K562 (cell line): ENCODE results near the gene SERTAD2. TPM values are rescaled to one million over a fixed set of nuclear protein-coding genes. Genes with fewer than 3 reads are reported as not detected.

ENCODE experiments used
- ARID1B ChIP-seq: fragments of 450-650 bp; IDR thresholded peaks from 2 replicates; pipeline ENCODE4 v1.6.1; 2016; ENCODE audit warnings: antibody characterized with exemption, mild to moderate bottlenecking, inconsistent platforms
- DNMT1 ChIP-seq: fragments of 450-650 bp; IDR thresholded peaks from 2 replicates; pipeline ENCODE4 v1.6.1; 2016; ENCODE audit warnings: antibody characterized with exemption, mild to moderate bottlenecking
- GABPB2 ChIP-seq: fragments of 250-450 bp; sonication (Bioruptor Pico); conservative IDR thresholded peaks from 2 replicates; pipeline ENCODE4 v1.5.1; 2021; ENCODE audit warnings: mild to moderate bottlenecking
- MEF2D ChIP-seq: conservative IDR thresholded peaks from 2 replicates; pipeline ENCODE4 v1.6.1; 2016; ENCODE audit warnings: low read depth, missing genetic modification characterization, missing compliant biosample characterization
- PCBP1 ChIP-seq: fragments of 200-400 bp; formaldehyde crosslinking; IDR thresholded peaks from 2 replicates; pipeline ENCODE4 v1.6.1; 2018; ENCODE audit warnings: mild to moderate bottlenecking, low read depth, low read length; ENCODE audit not compliant: poor library complexity, severe bottlenecking
- PHF20 ChIP-seq: fragments of 450-650 bp; IDR thresholded peaks from 2 replicates; pipeline ENCODE4 v1.6.1; 2018; ENCODE audit not compliant: partially characterized antibody
- ZZZ3 ChIP-seq: fragments of 450-650 bp; IDR thresholded peaks from 2 replicates; pipeline ENCODE4 v1.6.1; 2016; ENCODE audit warnings: antibody characterized with exemption, mild to moderate bottlenecking, moderate library complexity
- polyA plus RNA-seq, 8 experiments: library from polyadenylated mRNA; depleted of rRNA in 4 of 8; stranded (reverse) in 5 of 8; unstranded in 3 of 8; fragments of >200 nt; fragmentation: Nextera tagmentation in 2 of 8; fragmentation: Illumina TruSeq in 1 of 8; extraction: Ambion mirVana in 2 of 8; extraction: Trizol in 1 of 8; gene quantifications; 2 replicates each; pipeline versions ENCODE4 v1.2.1 to v1.2.3, GENCODE V29; 2011 to 2014; ENCODE audit warnings: inconsistent platforms in 1 of 8, missing spikeins in 1 of 8
- total RNA-seq, 7 experiments: library from RNA; depleted of rRNA in 6 of 7; stranded (reverse); fragments of >200 nt in 6 of 7; fragmentation: Illumina TruSeq in 2 of 7; extraction: Trizol in 2 of 7; gene quantifications; 2 replicates each; pipeline versions ENCODE4 v1.2.1 to v1.2.3, GENCODE V29; 2011 to 2021; ENCODE audit warnings: low replicate concordance in 1 of 7
- TF ChIP-seq, protein P1 (sequence below): IDR thresholded peaks from 3 replicates; pipeline ENCODE4 v1.6.1; 2011; ENCODE audit warnings: borderline replicate concordance, mild to moderate bottlenecking; ENCODE audit not compliant: insufficient read length, insufficient read depth
- TF ChIP-seq, protein P2 (sequence below): fragments of 450-650 bp; IDR thresholded peaks from 2 replicates; pipeline ENCODE4 v1.6.1; 2014; ENCODE audit warnings: low read depth, mild to moderate bottlenecking, moderate library complexity, borderline replicate concordance
- TF ChIP-seq, protein P3 (sequence below): fragments of 450-650 bp; IDR thresholded peaks from 2 replicates; pipeline ENCODE4 v1.6.1; 2017; ENCODE audit warnings: antibody characterized with exemption, mild to moderate bottlenecking
- TF ChIP-seq, protein P4 (sequence below): sonication (generic); formaldehyde crosslinking; IDR thresholded peaks from 2 replicates; pipeline ENCODE4 v1.8.1; 2023; ENCODE audit warnings: mild to moderate bottlenecking, missing genetic modification reagents
- TF ChIP-seq, protein P5 (sequence below): fragments of 200-400 bp; formaldehyde crosslinking; IDR thresholded peaks from 2 replicates; pipeline ENCODE4 v1.6.1; 2017; ENCODE audit warnings: mild to moderate bottlenecking, low read depth, low read length, moderate library complexity

SERTAD2 gene
- total and polyA plus RNA-seq, 9 of the 15 experiments (the other 6 are each of a cell fraction or from before 2014, with no cell fraction given): 3.0 to 12.5 (median 6.1) TPM

DNA sequence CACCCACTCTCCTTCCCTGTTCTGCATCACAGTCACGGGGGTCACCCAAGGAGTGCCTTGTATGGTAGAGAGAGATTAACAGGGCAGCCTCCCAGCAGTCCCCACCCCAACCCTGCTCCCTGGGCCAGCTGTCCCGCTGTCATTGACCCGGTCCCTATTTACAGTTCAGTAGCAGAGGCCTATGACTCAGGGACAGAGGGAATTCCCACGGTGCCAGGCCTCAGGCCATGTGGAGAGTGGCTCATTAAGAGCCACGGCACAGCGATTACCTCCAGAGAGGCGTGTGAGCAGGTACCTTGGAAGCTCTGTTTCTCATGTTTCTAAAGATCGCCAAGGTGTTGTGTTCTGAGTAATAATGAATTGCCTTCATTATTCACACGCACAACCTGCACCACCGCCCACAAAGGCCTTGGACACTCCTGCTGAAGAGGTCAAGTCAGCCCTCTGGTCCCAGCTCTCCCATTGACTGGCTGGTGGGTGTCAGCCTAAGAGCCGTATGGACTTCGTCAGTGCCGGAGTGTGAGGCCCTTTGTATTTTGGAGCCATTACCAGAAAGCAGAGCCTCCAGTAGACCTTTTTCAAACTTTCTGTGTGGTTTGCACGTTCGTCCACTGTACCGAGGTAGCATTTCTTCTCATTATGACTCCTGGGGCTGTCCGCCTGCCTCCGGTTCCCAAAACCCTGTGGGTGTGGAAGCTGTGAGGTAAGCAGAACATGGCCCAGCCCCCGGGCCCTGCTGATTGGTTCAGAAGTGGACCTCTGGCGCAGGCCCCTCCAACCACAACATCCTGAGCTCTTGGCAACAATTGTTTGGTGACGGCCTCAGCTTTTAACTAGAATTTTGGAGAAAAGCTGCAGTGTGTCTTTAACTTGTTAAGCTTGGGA lies 47.0 kb downstream of the SERTAD2 start (continued):
- TF ChIP-seq ZZZ3: no peak
- TF ChIP-seq, protein P1, sequence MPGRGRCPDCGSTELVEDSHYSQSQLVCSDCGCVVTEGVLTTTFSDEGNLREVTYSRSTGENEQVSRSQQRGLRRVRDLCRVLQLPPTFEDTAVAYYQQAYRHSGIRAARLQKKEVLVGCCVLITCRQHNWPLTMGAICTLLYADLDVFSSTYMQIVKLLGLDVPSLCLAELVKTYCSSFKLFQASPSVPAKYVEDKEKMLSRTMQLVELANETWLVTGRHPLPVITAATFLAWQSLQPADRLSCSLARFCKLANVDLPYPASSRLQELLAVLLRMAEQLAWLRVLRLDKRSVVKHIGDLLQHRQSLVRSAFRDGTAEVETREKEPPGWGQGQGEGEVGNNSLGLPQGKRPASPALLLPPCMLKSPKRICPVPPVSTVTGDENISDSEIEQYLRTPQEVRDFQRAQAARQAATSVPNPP: no peak
- TF ChIP-seq, protein P2, sequence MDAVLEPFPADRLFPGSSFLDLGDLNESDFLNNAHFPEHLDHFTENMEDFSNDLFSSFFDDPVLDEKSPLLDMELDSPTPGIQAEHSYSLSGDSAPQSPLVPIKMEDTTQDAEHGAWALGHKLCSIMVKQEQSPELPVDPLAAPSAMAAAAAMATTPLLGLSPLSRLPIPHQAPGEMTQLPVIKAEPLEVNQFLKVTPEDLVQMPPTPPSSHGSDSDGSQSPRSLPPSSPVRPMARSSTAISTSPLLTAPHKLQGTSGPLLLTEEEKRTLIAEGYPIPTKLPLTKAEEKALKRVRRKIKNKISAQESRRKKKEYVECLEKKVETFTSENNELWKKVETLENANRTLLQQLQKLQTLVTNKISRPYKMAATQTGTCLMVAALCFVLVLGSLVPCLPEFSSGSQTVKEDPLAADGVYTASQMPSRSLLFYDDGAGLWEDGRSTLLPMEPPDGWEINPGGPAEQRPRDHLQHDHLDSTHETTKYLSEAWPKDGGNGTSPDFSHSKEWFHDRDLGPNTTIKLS: no peak; the same call in 1 of the 2 replicates
- TF ChIP-seq GABPB2 (CRISPR knock-in tag): no peak
- TF ChIP-seq MEF2D (tag): no peak
- no peak for TF ChIP-seq PCBP1
- no peak for TF ChIP-seq DNMT1
- TF ChIP-seq, protein P3, sequence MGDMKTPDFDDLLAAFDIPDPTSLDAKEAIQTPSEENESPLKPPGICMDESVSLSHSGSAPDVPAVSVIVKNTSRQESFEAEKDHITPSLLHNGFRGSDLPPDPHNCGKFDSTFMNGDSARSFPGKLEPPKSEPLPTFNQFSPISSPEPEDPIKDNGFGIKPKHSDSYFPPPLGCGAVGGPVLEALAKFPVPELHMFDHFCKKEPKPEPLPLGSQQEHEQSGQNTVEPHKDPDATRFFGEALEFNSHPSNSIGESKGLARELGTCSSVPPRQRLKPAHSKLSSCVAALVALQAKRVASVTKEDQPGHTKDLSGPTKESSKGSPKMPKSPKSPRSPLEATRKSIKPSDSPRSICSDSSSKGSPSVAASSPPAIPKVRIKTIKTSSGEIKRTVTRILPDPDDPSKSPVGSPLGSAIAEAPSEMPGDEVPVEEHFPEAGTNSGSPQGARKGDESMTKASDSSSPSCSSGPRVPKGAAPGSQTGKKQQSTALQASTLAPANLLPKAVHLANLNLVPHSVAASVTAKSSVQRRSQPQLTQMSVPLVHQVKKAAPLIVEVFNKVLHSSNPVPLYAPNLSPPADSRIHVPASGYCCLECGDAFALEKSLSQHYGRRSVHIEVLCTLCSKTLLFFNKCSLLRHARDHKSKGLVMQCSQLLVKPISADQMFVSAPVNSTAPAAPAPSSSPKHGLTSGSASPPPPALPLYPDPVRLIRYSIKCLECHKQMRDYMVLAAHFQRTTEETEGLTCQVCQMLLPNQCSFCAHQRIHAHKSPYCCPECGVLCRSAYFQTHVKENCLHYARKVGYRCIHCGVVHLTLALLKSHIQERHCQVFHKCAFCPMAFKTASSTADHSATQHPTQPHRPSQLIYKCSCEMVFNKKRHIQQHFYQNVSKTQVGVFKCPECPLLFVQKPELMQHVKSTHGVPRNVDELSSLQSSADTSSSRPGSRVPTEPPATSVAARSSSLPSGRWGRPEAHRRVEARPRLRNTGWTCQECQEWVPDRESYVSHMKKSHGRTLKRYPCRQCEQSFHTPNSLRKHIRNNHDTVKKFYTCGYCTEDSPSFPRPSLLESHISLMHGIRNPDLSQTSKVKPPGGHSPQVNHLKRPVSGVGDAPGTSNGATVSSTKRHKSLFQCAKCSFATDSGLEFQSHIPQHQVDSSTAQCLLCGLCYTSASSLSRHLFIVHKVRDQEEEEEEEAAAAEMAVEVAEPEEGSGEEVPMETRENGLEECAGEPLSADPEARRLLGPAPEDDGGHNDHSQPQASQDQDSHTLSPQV: peak; percentile 82; the same call in 1 of the 2 replicates
- TF ChIP-seq, protein P4, sequence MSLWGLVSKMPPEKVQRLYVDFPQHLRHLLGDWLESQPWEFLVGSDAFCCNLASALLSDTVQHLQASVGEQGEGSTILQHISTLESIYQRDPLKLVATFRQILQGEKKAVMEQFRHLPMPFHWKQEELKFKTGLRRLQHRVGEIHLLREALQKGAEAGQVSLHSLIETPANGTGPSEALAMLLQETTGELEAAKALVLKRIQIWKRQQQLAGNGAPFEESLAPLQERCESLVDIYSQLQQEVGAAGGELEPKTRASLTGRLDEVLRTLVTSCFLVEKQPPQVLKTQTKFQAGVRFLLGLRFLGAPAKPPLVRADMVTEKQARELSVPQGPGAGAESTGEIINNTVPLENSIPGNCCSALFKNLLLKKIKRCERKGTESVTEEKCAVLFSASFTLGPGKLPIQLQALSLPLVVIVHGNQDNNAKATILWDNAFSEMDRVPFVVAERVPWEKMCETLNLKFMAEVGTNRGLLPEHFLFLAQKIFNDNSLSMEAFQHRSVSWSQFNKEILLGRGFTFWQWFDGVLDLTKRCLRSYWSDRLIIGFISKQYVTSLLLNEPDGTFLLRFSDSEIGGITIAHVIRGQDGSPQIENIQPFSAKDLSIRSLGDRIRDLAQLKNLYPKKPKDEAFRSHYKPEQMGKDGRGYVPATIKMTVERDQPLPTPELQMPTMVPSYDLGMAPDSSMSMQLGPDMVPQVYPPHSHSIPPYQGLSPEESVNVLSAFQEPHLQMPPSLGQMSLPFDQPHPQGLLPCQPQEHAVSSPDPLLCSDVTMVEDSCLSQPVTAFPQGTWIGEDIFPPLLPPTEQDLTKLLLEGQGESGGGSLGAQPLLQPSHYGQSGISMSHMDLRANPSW (CRISPR knock-in tag): no peak
- TF ChIP-seq, protein P5, sequence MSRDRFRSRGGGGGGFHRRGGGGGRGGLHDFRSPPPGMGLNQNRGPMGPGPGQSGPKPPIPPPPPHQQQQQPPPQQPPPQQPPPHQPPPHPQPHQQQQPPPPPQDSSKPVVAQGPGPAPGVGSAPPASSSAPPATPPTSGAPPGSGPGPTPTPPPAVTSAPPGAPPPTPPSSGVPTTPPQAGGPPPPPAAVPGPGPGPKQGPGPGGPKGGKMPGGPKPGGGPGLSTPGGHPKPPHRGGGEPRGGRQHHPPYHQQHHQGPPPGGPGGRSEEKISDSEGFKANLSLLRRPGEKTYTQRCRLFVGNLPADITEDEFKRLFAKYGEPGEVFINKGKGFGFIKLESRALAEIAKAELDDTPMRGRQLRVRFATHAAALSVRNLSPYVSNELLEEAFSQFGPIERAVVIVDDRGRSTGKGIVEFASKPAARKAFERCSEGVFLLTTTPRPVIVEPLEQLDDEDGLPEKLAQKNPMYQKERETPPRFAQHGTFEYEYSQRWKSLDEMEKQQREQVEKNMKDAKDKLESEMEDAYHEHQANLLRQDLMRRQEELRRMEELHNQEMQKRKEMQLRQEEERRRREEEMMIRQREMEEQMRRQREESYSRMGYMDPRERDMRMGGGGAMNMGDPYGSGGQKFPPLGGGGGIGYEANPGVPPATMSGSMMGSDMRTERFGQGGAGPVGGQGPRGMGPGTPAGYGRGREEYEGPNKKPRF: no peak
- no peak for TF ChIP-seq PHF20
- no peak; the same call in 1 of the 2 replicates for TF ChIP-seq ARID1B
